ENCODE results near the gene ZNF692.

- TF ChIP-seq GATA3 (IDR thresholded peaks at IDR 0.05; ENCODE audit: low read depth, low read length): no peak
- no peak for TF ChIP-seq GATA2 (IDR thresholded peaks at IDR 0.05; ENCODE audit: low read depth, low read length)
Measured at GRCh38 chr1:248834343-248834940, 24.4 kb downstream of the ZNF692 start.

All from SH-SY5Y (cell line).